ENCODE measurements around the gene NPTX1. TPM values are rescaled to one million over a fixed set of nuclear protein-coding genes. Genes with fewer than 3 reads are reported as not detected.

Gene NPTX1
- total and polyA plus RNA-seq, 9 of the 15 experiments (the other 6 are each of a cell fraction or from before 2014, with no cell fraction given): 0.04 TPM; not detected in 8

GRCh38 chr17:80457236-80457856, 19.1 kb downstream of the NPTX1 start (continued):
- no peak for TF ChIP-seq RBM14 (IDR thresholded peaks at IDR 0.05; ENCODE audit: borderline replicate concordance, insufficient read depth, low read depth, low read length)
- TF ChIP-seq BRCA1 (IDR thresholded peaks at IDR 0.05): no peak
- TF ChIP-seq BRCA1 (CRISPR knock-in tag; IDR thresholded peaks at IDR 0.05): no peak
- TF ChIP-seq ARID4B (CRISPR knock-in tag; IDR thresholded peaks at IDR 0.05): no peak
- TF ChIP-seq ELK1 (CRISPR knock-in tag; IDR thresholded peaks at IDR 0.05): no peak
- no peak for TF ChIP-seq ZNF12 (CRISPR knock-in tag; IDR thresholded peaks at IDR 0.05)
- no peak for TF ChIP-seq SMAD1 (IDR thresholded peaks at IDR 0.05; ENCODE audit: low read depth, low read length, partially characterized antibody)
- TF ChIP-seq HMG20B (CRISPR knock-in tag; IDR thresholded peaks at IDR 0.05): no peak
- no peak for TF ChIP-seq ZBTB49 (CRISPR knock-in tag; IDR thresholded peaks at IDR 0.05; ENCODE audit: borderline replicate concordance)
- no peak for TF ChIP-seq ZKSCAN3 (CRISPR knock-in tag; IDR thresholded peaks at IDR 0.05)
- no peak for TF ChIP-seq RB1 (IDR thresholded peaks at IDR 0.05; ENCODE audit: low read depth)
- 0 out of 2 replicates have a peak, but pooled peaks have one; percentile 18 for TF ChIP-seq MECOM (CRISPR knock-in tag; IDR thresholded peaks at IDR 0.05)
- TF ChIP-seq MTA1 (IDR thresholded peaks at IDR 0.05; ENCODE audit: borderline replicate concordance): no peak
- no peak for TF ChIP-seq ATF7 (IDR thresholded peaks at IDR 0.05)
- TF ChIP-seq E2F8 (IDR thresholded peaks at IDR 0.05; ENCODE audit: low read depth, partially characterized antibody): no peak
- no peak for TF ChIP-seq THRB (CRISPR knock-in tag; conservative IDR thresholded peaks at IDR 0.05)
- TF ChIP-seq NFIC (IDR thresholded peaks at IDR 0.05): peak; percentile 31; the same call in 1 of the 2 replicates
